COR-L47 (cell line): Measurements from ENCODE around the gene PLCB3.

Experiments used
- DNase-seq: peaks from one replicate; lab custom pipeline; 2025; lab: John Stamatoyannopoulos, UW

The PLCB3 gene

DNA sequence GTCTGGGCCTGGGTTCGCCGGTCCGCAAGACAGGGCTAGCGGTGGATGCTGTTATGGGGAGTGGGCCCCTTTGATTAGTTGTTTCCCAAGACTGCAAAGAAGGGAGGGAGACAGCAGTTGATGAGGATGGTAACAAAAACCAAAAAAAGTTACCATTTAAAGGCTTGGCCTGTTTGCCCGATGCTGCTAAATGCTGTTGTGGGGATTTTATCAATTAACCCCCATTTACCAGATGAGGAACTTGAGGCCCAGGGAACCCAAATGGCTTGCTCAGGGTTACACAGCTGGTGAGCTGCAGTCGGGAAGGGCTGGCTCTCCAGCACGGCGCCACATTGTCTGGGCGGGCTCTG is 28.7 kb upstream of the PLCB3 start:
- DNase-seq: no peak

DNA sequence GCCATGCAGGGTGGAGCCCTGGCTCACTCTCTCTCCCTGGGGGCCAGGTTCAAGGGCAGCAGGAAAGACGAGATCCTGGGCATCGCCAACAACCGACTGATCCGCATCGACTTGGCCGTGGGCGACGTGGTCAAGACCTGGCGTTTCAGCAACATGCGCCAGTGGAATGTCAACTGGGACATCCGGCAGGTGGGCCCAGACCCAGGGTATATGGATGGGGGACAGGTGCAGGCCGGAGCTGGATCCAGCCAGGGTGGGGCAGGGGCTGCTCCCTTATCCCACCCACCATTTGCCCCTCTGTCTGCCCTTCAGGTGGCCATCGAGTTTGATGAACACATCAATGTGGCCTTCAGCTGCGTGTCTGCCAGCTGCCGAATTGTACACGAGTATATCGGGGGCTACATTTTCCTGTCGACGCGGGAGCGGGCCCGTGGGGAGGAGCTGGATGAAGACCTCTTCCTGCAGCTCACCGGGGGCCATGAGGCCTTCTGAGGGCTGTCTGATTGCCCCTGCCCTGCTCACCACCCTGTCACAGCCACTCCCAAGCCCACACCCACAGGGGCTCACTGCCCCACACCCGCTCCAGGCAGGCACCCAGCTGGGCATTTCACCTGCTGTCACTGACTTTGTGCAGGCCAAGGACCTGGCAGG is 28.2 kb upstream of the PLCB3 start:
- DNase-seq: no peak

DNA sequence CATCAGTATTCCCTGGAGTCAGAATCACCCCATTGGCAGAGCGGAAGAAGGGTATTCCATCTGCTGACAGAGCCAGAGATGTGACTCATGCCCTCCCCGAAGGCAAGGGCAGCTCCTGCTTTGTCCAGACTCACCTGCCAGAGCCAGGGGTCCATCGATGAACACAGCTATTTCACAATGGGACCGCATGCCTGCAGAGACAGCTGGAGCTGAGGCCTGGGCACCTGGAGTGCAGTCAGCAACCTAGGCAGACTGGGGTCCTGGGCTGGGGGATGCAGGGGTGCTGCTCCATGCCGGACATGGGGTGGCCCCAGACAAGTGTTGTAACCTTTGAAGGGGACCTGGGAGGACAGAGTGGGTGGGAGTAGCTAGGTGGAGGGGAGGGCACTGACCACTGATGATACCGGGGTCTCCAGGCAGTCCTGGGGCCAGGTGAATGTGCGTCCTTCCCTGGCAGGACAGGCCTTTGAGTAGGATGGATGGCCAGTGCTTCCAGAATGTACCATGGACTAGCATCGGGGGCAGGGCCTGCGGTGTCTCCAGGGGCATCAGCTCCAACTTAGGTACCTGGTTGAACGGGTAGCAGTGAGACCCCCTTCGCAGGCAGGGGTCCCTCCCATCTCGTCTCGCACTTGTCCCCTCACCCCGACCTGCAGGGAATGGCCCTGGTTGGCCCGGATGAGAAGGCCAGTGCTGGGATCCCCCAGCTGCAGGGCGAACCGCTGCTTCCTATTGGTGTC is 27.0 kb upstream of the PLCB3 start:
- no peak for DNase-seq

DNA sequence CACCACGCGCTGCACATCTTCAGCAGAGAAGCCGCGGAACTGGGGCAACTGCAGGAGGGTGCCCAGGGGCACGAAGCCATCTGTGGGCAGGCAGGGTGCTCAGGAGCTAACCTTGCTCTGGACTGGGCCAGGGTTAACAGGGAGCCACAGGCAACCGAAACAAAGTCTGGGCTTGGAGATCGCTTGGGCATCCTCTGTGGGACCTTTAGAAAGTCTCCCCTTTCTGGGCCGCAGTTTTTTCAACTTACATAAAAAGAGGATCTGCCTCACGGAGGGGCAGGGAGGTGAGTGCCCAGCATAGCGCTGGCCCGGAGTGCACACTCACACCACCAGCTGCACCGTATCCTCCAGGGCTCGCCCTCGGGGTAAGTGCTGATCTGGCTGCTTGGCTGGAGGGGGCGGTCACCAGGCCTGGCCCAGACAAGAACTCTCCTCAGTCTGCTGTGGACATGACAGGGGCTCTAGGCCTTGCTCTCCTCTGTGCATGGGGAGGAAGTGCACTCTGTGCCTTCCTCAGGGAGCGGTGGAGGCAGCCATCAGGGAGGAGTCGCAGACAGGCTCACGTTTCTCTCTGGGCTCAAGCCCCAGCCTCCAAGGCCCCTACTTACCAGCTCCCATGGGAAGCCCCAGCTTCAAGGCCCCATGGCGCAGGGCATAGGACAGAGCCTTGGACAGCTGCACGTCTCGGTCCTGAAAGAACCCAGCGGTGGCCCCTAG is 26.3 kb upstream of the PLCB3 start:
- no peak for DNase-seq

DNA sequence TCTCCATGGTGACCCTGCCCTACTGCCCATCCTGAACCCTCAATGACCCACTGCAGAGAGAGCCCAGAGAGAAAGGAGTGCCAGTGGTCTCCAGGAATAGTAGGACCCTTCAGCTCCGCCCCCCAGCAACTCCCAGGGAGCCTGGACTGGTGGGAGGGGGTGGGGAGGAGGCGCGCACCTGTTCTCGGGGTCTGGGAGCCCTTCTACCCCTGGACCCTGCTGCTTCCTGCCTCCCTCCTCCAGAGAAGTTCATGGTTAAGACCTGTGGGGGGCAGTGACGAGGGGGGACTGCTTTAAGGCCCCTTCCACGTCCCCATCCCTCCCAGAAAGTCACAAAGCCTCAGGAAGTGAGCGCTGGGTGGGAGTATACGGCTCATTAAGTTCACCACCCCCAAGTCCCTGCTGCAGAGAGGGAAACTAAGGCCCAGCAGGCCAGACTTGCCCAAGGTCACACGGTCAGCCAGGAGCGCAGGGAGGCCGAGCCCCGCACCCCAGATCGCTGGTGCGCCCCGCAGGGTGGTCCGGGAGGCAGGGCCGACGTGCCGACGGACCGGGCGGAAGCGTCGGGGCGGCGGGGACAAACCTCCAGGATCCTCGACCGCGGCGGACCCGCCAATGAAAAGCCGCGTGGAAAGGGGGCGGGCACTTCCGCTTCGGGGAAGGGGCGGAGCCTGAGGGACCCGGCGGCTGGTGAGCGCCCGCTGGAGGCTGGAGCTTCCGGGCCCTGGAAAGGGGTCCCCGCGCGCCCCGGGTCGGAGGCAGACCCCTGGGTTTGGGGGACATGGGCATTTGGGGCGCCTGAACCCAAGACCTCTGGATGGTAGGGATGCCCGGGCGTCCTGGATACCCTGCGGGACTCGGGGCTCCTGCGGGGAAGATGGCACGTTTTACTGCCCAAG is 25.5 kb upstream of the PLCB3 start, which contains the start of the genes NUDT22 and TRPT1:
Gene NUDT22 (plus strand): TSS at position 667 of the 899 bp plus-strand sequence. CDS start 379 bp downstream, outside the sequence.
Gene TRPT1 (minus strand): TSS at position 579 of the 899 bp plus-strand sequence. CDS start 326 bp downstream, at position 253.
- peak; percentile 83 for DNase-seq

DNA sequence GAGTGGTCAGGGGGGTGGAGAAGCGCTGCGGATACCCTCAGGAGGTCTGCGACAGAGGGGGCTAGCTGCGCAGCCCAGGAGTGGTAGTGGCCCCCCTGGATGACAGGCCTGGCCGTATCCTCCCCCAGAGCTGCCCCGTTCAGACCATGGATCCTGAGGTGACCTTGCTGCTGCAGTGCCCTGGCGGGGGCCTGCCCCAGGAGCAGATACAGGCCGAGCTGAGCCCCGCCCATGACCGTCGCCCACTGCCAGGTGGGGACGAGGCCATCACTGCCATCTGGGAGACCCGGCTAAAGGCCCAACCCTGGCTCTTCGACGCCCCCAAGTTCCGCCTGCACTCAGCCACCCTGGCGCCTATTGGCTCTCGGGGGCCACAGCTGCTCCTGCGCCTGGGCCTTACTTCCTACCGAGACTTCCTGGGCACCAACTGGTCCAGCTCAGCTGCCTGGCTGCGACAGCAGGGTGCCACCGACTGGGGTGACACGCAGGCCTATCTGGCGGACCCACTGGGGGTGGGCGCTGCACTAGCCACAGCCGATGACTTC is 24.8 kb upstream of the PLCB3 start:
- DNase-seq: peak; percentile 63

DNA sequence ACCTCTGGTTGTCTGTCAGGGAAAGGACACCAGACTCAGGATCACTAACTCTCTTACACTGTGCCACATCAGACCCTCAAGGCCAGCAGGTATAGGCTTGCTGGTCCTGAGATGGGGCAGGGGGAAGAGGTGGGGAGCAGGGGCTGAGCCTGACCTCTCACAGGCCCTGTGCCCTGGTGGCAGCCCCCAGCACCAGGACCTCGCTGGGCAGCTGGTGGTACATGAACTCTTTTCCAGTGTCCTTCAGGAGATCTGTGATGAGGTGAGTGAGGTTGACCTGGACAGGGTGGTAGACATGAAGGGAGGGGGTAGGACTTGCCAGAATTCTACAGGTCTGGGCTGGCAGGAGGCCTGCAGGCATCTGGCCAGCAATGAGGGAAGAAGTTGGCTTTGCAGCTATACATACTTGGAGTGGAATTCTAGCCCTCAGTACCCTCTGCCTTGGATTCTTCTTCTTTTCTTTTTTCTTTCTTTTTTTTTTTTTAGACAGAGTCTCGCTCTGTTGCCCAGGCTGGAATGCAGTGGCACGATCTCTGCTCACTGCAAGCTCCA is 23.8 kb upstream of the PLCB3 start:
- no peak for DNase-seq

DNA sequence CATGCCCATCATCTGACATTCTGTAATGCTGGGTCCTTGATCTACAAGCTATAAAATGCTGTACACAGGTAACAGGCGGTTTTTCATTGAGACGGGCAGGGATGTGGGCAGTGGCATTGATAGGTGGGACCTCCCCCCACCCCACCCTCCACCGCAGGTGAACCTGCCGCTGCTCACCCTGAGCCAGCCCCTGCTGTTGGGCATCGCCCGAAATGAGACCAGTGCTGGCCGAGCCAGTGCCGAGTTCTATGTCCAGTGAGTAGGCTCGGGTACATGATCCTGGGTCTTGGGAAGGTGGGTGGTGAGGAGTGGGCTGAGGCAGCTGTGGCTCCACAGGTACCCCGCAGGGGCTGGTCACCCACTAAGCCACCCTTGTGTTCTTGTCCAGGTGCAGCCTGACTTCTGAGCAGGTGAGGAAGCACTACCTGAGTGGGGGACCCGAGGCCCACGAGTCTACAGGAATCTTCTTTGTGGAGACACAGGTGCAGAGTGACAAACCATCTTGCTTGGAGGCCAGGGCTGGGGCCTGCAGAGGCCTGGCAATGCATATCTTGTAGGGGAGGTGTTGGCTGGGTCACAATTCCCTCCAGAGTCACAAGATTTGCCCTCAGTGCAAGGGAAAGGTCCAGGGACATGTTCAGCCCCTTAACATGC is 22.1 kb upstream of the PLCB3 start:
- no peak for DNase-seq

DNA sequence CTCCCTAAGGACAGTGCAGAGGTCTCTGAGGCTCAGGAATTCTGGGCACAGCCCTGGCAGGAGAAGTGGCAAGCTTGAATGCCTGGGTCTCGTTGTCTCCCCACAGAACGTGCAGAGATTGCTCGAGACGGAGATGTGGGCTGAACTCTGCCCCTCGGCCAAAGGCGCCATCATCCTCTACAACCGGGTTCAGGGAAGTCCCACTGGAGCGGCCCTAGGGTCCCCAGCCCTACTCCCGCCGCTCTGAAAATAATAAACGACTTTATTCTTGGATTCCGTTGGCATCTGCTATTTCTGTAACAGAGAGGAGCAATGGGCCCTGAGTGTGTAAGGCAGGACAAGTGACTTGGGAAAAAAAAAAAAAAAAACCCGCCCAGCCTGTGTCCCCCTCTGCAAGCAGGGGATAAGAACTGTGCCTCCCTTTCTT is 21.6 kb upstream of the PLCB3 start:
- DNase-seq: no peak

DNA sequence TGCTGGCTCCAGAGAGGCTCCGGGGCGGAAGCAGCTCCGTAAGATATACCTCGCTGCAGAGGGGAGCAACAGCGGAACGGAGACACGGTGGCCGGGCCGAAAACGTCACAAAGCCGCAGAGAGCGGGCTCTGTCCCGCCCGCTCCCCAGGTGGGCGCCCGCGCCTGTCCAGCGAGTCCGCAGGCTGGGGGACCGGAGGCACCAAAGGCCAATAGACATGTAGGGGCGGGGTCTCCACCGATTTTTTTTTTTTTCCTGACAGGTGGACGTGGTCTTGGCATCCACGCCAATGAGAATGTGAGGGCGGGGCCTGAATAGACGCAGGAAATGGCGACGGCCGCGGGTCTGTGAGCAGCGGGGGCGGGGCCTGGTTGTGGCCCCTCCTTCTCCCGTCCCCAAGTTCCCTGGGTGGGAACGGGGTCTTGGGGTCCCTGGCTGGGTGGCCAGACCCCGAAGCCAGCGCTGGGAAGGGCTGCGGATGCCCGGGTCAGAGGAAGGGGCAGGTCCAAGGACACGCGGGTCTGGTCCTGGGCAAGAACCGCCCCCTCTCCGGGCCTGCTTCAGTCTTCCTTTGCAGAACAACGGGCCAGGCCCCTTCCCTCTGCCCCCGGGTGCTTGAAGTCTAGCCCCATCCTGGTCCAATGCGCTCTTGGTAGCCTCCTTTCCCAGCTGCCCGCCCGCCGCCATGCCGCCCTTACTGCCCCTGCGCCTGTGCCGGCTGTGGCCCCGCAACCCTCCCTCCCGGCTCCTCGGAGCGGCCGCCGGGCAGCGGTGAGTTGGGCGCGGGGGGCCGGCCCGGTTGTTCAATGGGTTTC is 21.0 kb upstream of the PLCB3 start, which contains the start of gene DNAJC4:
Gene DNAJC4 (plus strand): TSS at position 378 of the 814 bp plus-strand sequence. CDS start 307 bp downstream, at position 685.
- DNase-seq: peak; percentile 97

DNA sequence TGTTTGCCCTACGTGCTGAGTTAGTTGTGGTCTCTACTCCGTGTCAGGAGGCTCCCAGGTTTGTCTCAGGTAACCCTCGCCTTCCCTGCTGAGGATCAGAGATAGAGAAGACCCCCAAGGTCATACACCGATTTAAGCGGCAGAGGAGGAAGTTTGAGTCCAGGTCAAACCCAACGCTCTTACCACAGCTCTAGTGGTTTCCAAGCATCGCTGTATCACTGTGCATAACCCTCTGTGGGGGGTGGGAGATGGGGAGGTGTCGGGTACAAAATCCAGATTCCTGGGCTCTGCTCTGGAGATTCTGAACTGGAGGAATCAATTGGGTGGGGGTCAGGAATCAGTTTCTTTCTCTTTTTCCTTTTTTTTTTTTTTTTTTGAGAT is 20.4 kb upstream of the PLCB3 start:
- DNase-seq: no peak

DNA sequence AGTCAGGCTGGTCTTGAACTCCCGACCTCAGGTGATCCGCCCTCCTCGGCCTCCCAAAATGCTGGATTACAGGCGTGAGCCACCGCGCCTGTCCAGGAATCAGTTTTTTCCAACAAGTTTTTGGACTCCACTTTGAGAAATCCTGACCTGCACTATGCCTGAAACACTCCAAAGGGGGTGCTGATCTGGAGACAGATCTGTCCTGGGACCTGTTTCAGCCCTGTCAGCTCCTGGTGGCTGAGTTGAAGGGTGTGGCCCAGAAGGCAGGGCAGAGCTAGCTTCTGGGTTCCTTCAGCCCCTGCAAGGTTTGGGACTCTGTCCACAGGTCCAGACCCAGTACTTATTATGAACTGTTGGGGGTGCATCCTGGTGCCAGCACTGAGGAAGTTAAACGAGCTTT is 19.8 kb upstream of the PLCB3 start:
- DNase-seq: no peak

DNA sequence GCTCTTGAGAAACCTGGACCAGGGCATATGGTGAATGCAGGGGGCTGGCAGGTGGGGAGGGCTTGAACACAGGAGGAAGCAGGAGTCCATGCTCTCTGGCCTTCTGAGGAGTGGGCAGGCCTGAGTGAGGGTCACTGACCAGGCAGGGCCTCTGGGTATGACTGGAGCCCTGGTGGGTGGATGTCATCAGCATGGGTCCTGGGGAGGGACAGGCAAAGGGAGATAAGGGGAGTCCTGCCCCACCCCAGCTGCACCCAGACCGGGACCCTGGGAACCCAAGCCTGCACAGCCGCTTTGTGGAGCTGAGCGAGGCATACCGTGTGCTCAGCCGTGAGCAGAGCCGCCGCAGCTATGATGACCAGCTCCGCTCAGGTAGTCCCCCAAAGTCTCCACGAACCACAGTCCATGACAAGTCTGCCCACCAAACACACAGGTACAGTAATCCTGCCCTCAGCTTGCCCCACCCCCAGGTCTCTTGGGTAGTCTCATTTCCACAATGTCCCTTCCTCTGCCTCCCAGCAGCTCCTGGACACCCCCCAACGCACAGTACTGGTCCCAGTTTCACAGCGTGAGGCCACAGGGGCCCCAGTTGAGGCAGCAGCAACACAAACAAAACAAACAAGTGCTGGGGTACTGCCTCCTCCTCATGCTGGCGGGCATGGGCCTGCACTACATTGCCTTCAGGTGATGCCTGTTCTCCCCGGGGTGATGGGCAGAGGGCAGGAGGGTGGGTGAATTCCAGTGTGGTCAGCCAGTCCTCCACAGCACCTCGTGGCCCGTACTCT is 19.0 kb upstream of the PLCB3 start:
- DNase-seq: no peak

DNA sequence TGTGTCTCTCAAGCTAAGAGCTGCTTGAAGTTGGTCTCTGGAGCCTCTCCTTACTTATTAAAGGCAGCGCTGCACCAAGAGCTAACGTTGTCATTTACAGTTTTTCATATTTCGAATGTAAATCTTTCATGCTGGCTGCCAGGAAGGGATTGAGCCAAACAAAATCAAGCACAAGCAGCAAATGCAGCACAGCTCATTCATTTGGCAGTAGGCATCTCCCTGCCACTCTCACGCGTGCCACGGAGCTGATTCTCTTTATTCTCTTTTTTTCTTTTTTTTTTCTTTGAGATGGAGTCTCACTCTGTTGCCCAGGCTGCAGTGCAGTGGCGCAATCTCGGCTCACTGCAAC is 18.4 kb upstream of the PLCB3 start:
- no peak for DNase-seq

DNA sequence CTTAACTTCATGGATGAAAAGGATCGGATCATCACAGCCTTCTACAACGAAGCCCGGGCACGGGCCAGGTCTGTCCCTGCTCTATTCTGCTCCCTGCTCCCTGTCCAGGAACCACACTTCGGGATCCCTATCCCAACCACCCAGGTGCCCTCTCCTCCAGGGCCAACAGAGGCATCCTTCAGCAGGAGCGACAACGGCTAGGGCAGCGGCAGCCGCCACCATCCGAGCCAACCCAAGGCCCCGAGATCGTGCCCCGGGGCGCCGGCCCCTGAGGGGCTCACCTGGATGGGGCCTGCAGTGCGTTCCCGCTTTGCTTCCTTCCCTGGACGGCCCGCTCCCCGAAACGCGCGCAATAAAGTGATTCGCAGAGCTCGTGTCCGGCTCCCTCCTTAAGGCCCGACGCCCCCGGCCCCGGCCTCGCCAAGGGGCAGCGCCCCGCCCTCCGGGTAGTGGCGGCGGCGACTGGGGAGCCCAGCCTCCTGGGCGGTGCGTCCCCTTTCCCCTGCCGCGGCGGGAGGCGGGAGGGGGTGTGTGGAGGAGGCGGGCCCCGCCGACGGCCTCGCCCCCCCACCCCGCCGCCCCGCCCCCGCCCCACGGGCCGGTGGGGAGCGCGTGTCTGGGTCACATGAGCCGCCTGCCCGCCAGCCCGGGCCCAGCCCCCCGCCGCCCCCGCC is 17.3 kb upstream of the PLCB3 start, which contains the start of gene VEGFB:
Gene VEGFB (plus strand): TSS at position 672 of the 674 bp plus-strand sequence. CDS start 250 bp downstream, outside the sequence.
- DNase-seq: peak; percentile 55

DNA sequence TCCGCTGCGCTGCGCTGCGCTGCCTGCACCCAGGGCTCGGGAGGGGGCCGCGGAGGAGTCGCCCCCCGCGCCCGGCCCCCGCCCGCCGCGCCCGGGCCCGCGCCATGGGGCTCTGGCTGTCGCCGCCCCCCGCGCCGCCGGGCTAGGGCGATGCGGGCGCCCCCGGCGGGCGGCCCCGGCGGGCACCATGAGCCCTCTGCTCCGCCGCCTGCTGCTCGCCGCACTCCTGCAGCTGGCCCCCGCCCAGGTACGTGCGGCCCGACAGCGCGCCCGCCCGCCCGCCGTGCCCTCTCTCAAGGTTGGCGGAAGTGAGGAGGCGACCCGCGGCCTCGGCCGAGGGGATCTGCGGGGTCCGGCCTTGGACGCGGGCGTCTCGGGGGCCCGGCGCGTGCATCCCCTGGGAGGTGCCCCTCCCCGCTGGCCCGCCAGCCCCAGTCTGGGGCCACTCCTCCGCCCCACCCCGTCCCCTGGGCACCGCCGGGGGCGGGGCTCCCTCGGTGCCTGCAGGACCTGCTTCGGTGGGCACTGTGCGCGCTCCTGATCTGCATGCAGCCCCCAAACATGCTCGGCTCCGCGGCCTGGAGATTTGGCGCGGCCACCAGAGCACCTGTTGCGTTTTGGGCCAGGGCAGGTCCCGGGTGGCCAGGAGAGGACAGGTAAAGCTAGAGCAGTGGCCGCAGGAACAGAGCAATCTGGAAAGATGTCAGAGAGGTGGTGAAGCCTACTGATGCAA is 16.5 kb upstream of the PLCB3 start:
- DNase-seq: peak; percentile 56

DNA sequence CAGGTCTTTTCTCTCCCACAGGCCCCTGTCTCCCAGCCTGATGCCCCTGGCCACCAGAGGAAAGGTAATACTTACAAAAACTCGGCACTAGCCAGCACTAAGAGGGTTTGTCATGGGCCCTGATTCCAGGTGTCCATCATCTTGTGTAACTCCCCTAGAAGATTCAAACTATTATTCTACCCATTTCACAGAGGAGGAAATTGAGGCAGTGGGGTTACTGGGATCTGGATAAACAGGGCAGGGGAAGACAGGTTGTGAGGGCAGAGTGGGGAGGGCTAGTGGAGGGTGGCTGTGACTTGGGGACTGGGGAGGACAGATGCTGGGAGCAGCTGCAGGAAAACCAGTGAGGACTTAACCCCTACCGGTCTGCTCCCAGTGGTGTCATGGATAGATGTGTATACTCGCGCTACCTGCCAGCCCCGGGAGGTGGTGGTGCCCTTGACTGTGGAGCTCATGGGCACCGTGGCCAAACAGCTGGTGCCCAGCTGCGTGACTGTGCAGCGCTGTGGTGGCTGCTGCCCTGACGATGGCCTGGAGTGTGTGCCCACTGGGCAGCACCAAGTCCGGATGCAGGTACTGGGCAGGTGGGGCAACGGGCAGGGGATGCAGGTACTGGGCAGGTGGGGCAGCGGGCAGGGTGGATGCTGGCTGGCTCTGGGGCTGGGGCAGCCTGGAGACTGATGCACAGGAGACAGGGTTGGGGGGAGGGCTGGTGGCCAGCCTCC is 15.7 kb upstream of the PLCB3 start:
- no peak for DNase-seq
